Measurements from ENCODE around the gene NAALAD2.
"Not testable (repeated sequence)": the region's sequence is repeated elsewhere in the genome, so short reads cannot be mapped to it uniquely, and the experiment has no call there.

Gene NAALAD2

GRCh38 chr11:90202342-90202741 is 67.9 kb downstream of the NAALAD2 start:
- Histone ChIP-seq H3K36me3 (replicated peaks in 1 of 2; ENCODE audit: control insufficient read depth in 2 of 2, insufficient read depth in 2 of 2, low read length in 2 of 2) (peaks cover 0 to 91% of the 10 kb centered on the region in 2 donors), H2BK120ac (ENCODE audit: low read depth, low read length) (no peak overlapping the region), H2BK15ac (ENCODE audit: low read length) (no peak overlapping the region), H3K27me3 (ENCODE audit: control insufficient read depth in 3 of 3, insufficient read depth in 3 of 3, low read depth in 1 of 3, low read length in 3 of 3) (no peaks in the 10 kb centered on the region), H3K79me1 (ENCODE audit: low read depth, low read length) (no peaks in the 10 kb centered on the region), H3K23ac (ENCODE audit: low read depth, low read length, poor library complexity) (no peak overlapping the region), H3K27ac (replicated peaks; ENCODE audit: low read length) (no peak overlapping the region), H4K8ac (ENCODE audit: low read depth, low read length) (no peak overlapping the region), H3K4me2 (ENCODE audit: insufficient read depth, low read length, poor library complexity, severe bottlenecking) (no peak overlapping the region), H3K9me3 (replicated peaks in 1 of 2; ENCODE audit: control insufficient read depth in 2 of 2, insufficient read depth in 1 of 2, low read depth in 1 of 2, low read length in 2 of 2) (no peaks in the 10 kb centered on the region), H3K4me3 (ENCODE audit: low read length in 2 of 2) (no peak overlapping the region), H4K91ac (ENCODE audit: low read depth, low read length, poor library complexity) (no peak overlapping the region), H2BK12ac (ENCODE audit: low read length) (no peak overlapping the region), H3K4me1 (ENCODE audit: control insufficient read depth in 2 of 2, insufficient read depth in 1 of 2, low read depth in 1 of 2, low read length in 2 of 2) (no peaks in the 10 kb centered on the region), H2BK5ac (ENCODE audit: low read length) (no peak overlapping the region), H3K9ac (ENCODE audit: low read depth, low read length, poor library complexity) (no peak overlapping the region), H3K18ac (ENCODE audit: low read length) (no peak overlapping the region), H2AFZ (ENCODE audit: low read length) (no peak overlapping the region), H3K4ac (ENCODE audit: low read length) (no peak overlapping the region), H3K14ac (ENCODE audit: low read length) (no peak overlapping the region), H2AK5ac (ENCODE audit: low read depth, low read length) (no peak overlapping the region)
- no CpG with 5 or more reads among the region's 3 CpGs for WGBS, 2 donors (ENCODE audit: extremely low coverage in 2 of 2, insufficient read length in 2 of 2, insufficient replicate concordance in 1 of 2)
- DNase-seq (ENCODE audit: low spot score), result no peak

GRCh38 chr11:90204407-90204806 is 69.9 kb downstream of the NAALAD2 start:
- no peak overlapping the region for H2BK120ac ChIP-seq (ENCODE audit: low read depth, low read length)
- no peak overlapping the region for H3K18ac ChIP-seq (ENCODE audit: low read length)
- no peak overlapping the region for H3K23ac ChIP-seq (ENCODE audit: low read depth, low read length, poor library complexity)
- H3K4me1 ChIP-seq (ENCODE audit: control insufficient read depth in 2 of 2, insufficient read depth in 1 of 2, low read depth in 1 of 2, low read length in 2 of 2), result no peaks in the 10 kb centered on the region
- H3K9me3 ChIP-seq (replicated peaks in 1 of 2; ENCODE audit: control insufficient read depth in 2 of 2, insufficient read depth in 1 of 2, low read depth in 1 of 2, low read length in 2 of 2), result no peaks in the 10 kb centered on the region
- no peaks in the 10 kb centered on the region for H3K79me1 ChIP-seq (ENCODE audit: low read depth, low read length)
- H2BK12ac ChIP-seq (ENCODE audit: low read length), result no peak overlapping the region
- H3K14ac ChIP-seq (ENCODE audit: low read length), result no peak overlapping the region
- H4K8ac ChIP-seq (ENCODE audit: low read depth, low read length), result no peak overlapping the region
- no peak overlapping the region for H3K4me2 ChIP-seq (ENCODE audit: insufficient read depth, low read length, poor library complexity, severe bottlenecking)
- no peak overlapping the region for H4K91ac ChIP-seq (ENCODE audit: low read depth, low read length, poor library complexity)
- H3K9ac ChIP-seq (ENCODE audit: low read depth, low read length, poor library complexity), result no peak overlapping the region
- H2BK15ac ChIP-seq (ENCODE audit: low read length), result no peak overlapping the region
- WGBS, 2 donors (ENCODE audit: extremely low coverage in 2 of 2, insufficient read length in 2 of 2, insufficient replicate concordance in 1 of 2), result no CpG with 5 or more reads among the region's 13 CpGs
- H3K36me3 ChIP-seq (replicated peaks in 1 of 2; ENCODE audit: control insufficient read depth in 2 of 2, insufficient read depth in 2 of 2, low read length in 2 of 2), result peaks cover 0 to 93% of the 10 kb centered on the region in 2 donors
- H2AK5ac ChIP-seq (ENCODE audit: low read depth, low read length), result no peak overlapping the region
- no peak overlapping the region for H3K27ac ChIP-seq (replicated peaks; ENCODE audit: low read length)
- H2AFZ ChIP-seq (ENCODE audit: low read length), result no peak overlapping the region
- H3K4ac ChIP-seq (ENCODE audit: low read length), result no peak overlapping the region
- no peak for DNase-seq (ENCODE audit: low spot score)
- no peaks in the 10 kb centered on the region for H3K27me3 ChIP-seq (ENCODE audit: control insufficient read depth in 3 of 3, insufficient read depth in 3 of 3, low read depth in 1 of 3, low read length in 3 of 3)
- no peak overlapping the region for H3K4me3 ChIP-seq (ENCODE audit: low read length in 2 of 2)
- no peak overlapping the region for H2BK5ac ChIP-seq (ENCODE audit: low read length)

- Histone ChIP-seq H3K9ac (ENCODE audit: low read depth, low read length, poor library complexity) (no peak overlapping the region), H3K4ac (ENCODE audit: low read length) (no peak overlapping the region), H2BK120ac (ENCODE audit: low read depth, low read length) (no peak overlapping the region), H3K4me3 (ENCODE audit: low read length in 2 of 2) (no peak overlapping the region), H4K91ac (ENCODE audit: low read depth, low read length, poor library complexity) (no peak overlapping the region), H2BK12ac (ENCODE audit: low read length) (no peak overlapping the region), H3K23ac (ENCODE audit: low read depth, low read length, poor library complexity) (no peak overlapping the region), H3K79me1 (ENCODE audit: low read depth, low read length) (no peaks in the 10 kb centered on the region), H4K8ac (ENCODE audit: low read depth, low read length) (no peak overlapping the region), H3K4me1 (ENCODE audit: control insufficient read depth in 2 of 2, insufficient read depth in 1 of 2, low read depth in 1 of 2, low read length in 2 of 2) (no peaks in the 10 kb centered on the region), H3K27ac (replicated peaks; ENCODE audit: low read length) (no peak overlapping the region), H3K27me3 (ENCODE audit: control insufficient read depth in 3 of 3, insufficient read depth in 3 of 3, low read depth in 1 of 3, low read length in 3 of 3) (no peaks in the 10 kb centered on the region), H2BK15ac (ENCODE audit: low read length) (no peak overlapping the region), H3K18ac (ENCODE audit: low read length) (no peak overlapping the region), H2AK5ac (ENCODE audit: low read depth, low read length) (no peak overlapping the region), H3K14ac (ENCODE audit: low read length) (no peak overlapping the region), H3K36me3 (replicated peaks in 1 of 2; ENCODE audit: control insufficient read depth in 2 of 2, insufficient read depth in 2 of 2, low read length in 2 of 2) (peaks cover 4 to 94% of the 10 kb centered on the region in 2 donors), H2BK5ac (ENCODE audit: low read length) (no peak overlapping the region), H2AFZ (ENCODE audit: low read length) (no peak overlapping the region), H3K9me3 (replicated peaks in 1 of 2; ENCODE audit: control insufficient read depth in 2 of 2, insufficient read depth in 1 of 2, low read depth in 1 of 2, low read length in 2 of 2) (no peaks in the 10 kb centered on the region), H3K4me2 (ENCODE audit: insufficient read depth, low read length, poor library complexity, severe bottlenecking) (no peak overlapping the region)
- DNase-seq (ENCODE audit: low spot score), result peak; percentile 54
- WGBS, 2 donors (ENCODE audit: extremely low coverage in 2 of 2, insufficient read length in 2 of 2, insufficient replicate concordance in 1 of 2), result no CpG with 5 or more reads among the region's 3 CpGs
Observed at GRCh38 chr11:90204832-90205646, 70.6 kb downstream of the NAALAD2 start.

- H3K79me1 ChIP-seq (ENCODE audit: low read depth, low read length); H3K23ac ChIP-seq (ENCODE audit: low read depth, low read length, poor library complexity); H3K4me2 ChIP-seq (ENCODE audit: insufficient read depth, low read length, poor library complexity, severe bottlenecking); H3K4me3 ChIP-seq (ENCODE audit: low read length in 2 of 2); H2BK5ac ChIP-seq (ENCODE audit: low read length); H3K9me3 ChIP-seq (replicated peaks in 1 of 2; ENCODE audit: control insufficient read depth in 2 of 2, insufficient read depth in 1 of 2, low read depth in 1 of 2, low read length in 2 of 2); H3K9ac ChIP-seq (ENCODE audit: low read depth, low read length, poor library complexity); H3K27me3 ChIP-seq (ENCODE audit: control insufficient read depth in 3 of 3, insufficient read depth in 3 of 3, low read depth in 1 of 3, low read length in 3 of 3); H2BK15ac ChIP-seq (ENCODE audit: low read length); H2BK12ac ChIP-seq (ENCODE audit: low read length); DNase-seq (ENCODE audit: low spot score); H3K4ac ChIP-seq (ENCODE audit: low read length); H3K27ac ChIP-seq (replicated peaks; ENCODE audit: low read length); H4K91ac ChIP-seq (ENCODE audit: low read depth, low read length, poor library complexity); H3K4me1 ChIP-seq (ENCODE audit: control insufficient read depth in 2 of 2, insufficient read depth in 1 of 2, low read depth in 1 of 2, low read length in 2 of 2); H2AK5ac ChIP-seq (ENCODE audit: low read depth, low read length); H4K8ac ChIP-seq (ENCODE audit: low read depth, low read length); H2BK120ac ChIP-seq (ENCODE audit: low read depth, low read length); H3K18ac ChIP-seq (ENCODE audit: low read length); H2AFZ ChIP-seq (ENCODE audit: low read length); H3K14ac ChIP-seq (ENCODE audit: low read length): not testable (repeated sequence)
- WGBS, 2 donors (ENCODE audit: extremely low coverage in 2 of 2, insufficient read length in 2 of 2, insufficient replicate concordance in 1 of 2), result no CpG with 5 or more reads among the region's 10 CpGs
- peaks cover 6 to 98% of the 10 kb centered on the region in 2 donors for H3K36me3 ChIP-seq (replicated peaks in 1 of 2; ENCODE audit: control insufficient read depth in 2 of 2, insufficient read depth in 2 of 2, low read length in 2 of 2)
Observed at GRCh38 chr11:90207992-90208391, 73.5 kb downstream of the NAALAD2 start.
